AG04449 (cell line): Measurements from ENCODE around the gene IRF4.

Experiments used
- CTCF ChIA-PET: fragments of 350-600 bp; formaldehyde crosslinking; extraction: SDS; loops from one replicate; lab custom pipeline; 2021; ENCODE audit warnings: antibody characterized with exemption; lab: Yijun Ruan, JAX
- POLR2A ChIA-PET: fragments of 400-600, 350-600 bp; formaldehyde crosslinking; extraction: SDS; loops from one replicate; lab custom pipeline; 2020; ENCODE audit warnings: antibody characterized with exemption, inconsistent platforms; lab: Yijun Ruan, JAX
- DNase-seq: peaks from one replicate; pipeline ENCODE4 v3.0.0-alpha.2; 2010; ENCODE audit warnings: low read depth, low spot score
- H3K4me3 ChIP-seq: 2 replicates; pipeline ENCODE4 v1.5.1; 2011; ENCODE audit warnings: low read depth, mild to moderate bottlenecking, control low read depth, low read length
- CTCF ChIP-seq: IDR thresholded peaks from one replicate; pipeline ENCODE4 v1.5.1; 2011; ENCODE audit warnings: mild to moderate bottlenecking, moderate library complexity, low read length, control low read depth, inconsistent platforms; ENCODE audit not compliant: insufficient read depth; ENCODE audit errors: missing control alignments

IRF4 gene

DNA sequence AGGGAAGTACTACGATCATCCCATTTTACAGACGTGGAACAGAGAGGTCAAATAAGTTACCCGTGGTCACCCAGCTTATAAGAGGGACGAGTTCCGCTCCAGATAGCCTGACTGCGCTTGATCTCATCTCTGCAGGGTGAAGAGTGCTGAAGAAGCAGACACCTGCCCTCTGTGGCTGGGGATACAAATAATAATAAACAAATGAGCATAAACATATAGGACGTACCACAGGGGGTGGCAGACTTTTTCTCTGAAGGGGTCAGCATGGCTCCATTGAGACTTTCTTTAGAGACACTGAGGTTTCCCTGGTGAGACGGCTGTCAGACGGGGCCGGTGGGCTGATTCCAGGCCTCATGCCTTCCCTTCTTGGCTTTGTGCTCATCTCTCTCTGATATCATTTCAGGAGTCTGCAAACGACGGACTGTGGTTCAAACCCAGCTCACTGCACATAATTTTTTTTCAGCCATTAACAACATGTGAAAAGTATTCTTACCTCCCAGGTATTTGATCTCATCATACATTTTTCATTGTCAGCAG, 47.1 kb downstream of the IRF4 start:
- ChIA-PET CTCF (interaction anchor here (0.6 kb wide), 1 partner anchor 958 kb away, joined by 3 read pairs; no protein-coding TSS in a partner anchor), POLR2A (no interaction called here)
- no peak for TF ChIP-seq CTCF
- no peak for DNase-seq
- no peak overlapping the region for H3K4me3 ChIP-seq

GRCh38 chr6:439641-440167, 48.2 kb downstream of the IRF4 start:
- no peak for TF ChIP-seq CTCF
- no peak overlapping the region for H3K4me3 ChIP-seq
- ChIA-PET CTCF (no interaction called here), POLR2A (no interaction called here)
- no peak for DNase-seq

- CTCF ChIA-PET = no interaction called here
- POLR2A ChIA-PET = no interaction called here
- TF ChIP-seq CTCF = no peak
- no peak overlapping the region for H3K4me3 ChIP-seq
- DNase-seq = no peak
Observed at GRCh38 chr6:441126-441920, 49.8 kb downstream of the IRF4 start.

- ChIA-PET CTCF (no interaction called here), POLR2A (no interaction called here)
- TF ChIP-seq CTCF = no peak
- H3K4me3 ChIP-seq = no peak overlapping the region
- no peak for DNase-seq
Observed at GRCh38 chr6:443621-444159, 52.1 kb downstream of the IRF4 start.

DNA sequence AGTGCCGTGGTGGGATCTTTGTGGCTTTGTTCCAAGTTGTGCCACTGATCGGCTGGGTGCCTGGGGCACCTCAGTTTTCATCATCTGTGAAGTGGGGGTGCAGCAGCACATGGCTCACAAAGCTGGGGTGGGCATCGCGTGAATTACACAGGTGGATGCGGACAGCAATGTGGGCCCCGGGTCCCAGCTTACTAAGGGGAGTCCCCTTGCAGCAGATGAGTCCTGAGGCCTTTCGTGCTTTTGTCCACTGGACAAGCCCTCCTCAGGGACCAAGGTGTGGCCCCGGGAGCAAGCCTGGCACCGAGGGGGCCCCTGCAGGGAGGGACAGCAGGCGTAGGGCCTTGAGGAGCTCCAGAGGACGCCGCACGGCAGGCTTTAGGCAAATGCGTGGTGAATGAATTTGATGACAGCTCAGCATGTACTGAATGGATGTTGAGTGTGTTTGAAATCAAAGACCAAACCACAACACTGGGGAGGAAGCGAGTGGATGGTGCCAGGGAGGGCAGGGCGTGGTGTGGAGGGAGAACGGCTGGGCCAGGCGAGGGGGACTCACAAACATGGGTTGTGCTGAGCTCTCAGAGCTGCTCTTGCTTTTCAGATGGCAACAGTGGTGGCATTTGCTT, 53.2 kb downstream of the IRF4 start:
- POLR2A ChIA-PET = no interaction called here
- DNase-seq = no peak
- H3K4me3 ChIP-seq = no peak overlapping the region
- CTCF ChIA-PET = no interaction called here
- no peak for TF ChIP-seq CTCF
